H9 (cell line): Measurements from ENCODE around the gene CHCHD6. TPM values are rescaled to one million over a fixed set of nuclear protein-coding genes. Genes with fewer than 3 reads are reported as not detected.

Source experiments
- DNase-seq: peaks from one replicate; pipeline ENCODE4 v3.0.0-alpha.2; 2017
- H2AFZ ChIP-seq: one replicate; pipeline ENCODE4 v1.6.1; 2013; ENCODE audit warnings: mild to moderate bottlenecking, low read length, control low read depth, moderate library complexity
- H2AK5ac ChIP-seq: 2 replicates; pipeline ENCODE4 v1.6.1; 2013; ENCODE audit warnings: low read length, control low read depth, mixed read lengths; ENCODE audit not compliant: insufficient read length
- H2BK120ac ChIP-seq: one replicate; pipeline ENCODE4 v1.6.1; 2013; ENCODE audit warnings: low read depth, mild to moderate bottlenecking, low read length, control low read depth, inconsistent platforms; ENCODE audit not compliant: poor library complexity, severe bottlenecking
- H2BK12ac ChIP-seq: 2 replicates; pipeline ENCODE4 v1.6.1; 2013; ENCODE audit warnings: low read length, control low read depth, mixed read lengths, low read depth; ENCODE audit not compliant: insufficient read length
- H2BK15ac ChIP-seq: 2 replicates; pipeline ENCODE4 v1.6.1; 2013; ENCODE audit warnings: low read depth, low read length, control low read depth
- H2BK20ac ChIP-seq: one replicate; pipeline ENCODE4 v1.6.1; 2013; ENCODE audit warnings: low read depth, mild to moderate bottlenecking, low read length, control low read depth, inconsistent platforms; ENCODE audit not compliant: poor library complexity, severe bottlenecking
- H2BK5ac ChIP-seq: 2 replicates; pipeline ENCODE4 v1.6.1; 2013; ENCODE audit warnings: low read length, control low read depth, mixed read lengths; ENCODE audit not compliant: insufficient read length
- H3K14ac ChIP-seq: 2 replicates; pipeline ENCODE4 v1.6.1; 2013; ENCODE audit warnings: low read length, control low read depth; ENCODE audit not compliant: insufficient read depth
- H3K18ac ChIP-seq: 2 replicates; pipeline ENCODE4 v1.6.1; 2013; ENCODE audit warnings: low read depth, mild to moderate bottlenecking, mixed read lengths, low read length, control low read depth; ENCODE audit not compliant: insufficient read length
- H3K23ac ChIP-seq: 2 replicates; pipeline ENCODE4 v1.6.1; 2013; ENCODE audit warnings: low read length, control low read depth, mixed read lengths, low read depth; ENCODE audit not compliant: insufficient read length
- H3K23me2 ChIP-seq: 2 replicates; pipeline ENCODE4 v1.6.1; 2013; ENCODE audit warnings: low read depth, mild to moderate bottlenecking, mixed read lengths, low read length, control low read depth; ENCODE audit not compliant: insufficient read length, poor library complexity, severe bottlenecking
- H3K27ac ChIP-seq: 2 replicates; pipeline ENCODE4 v1.5.1; 2013; ENCODE audit warnings: low read length, control low read depth, mixed read lengths, low read depth; ENCODE audit not compliant: insufficient read length
- H3K27me3 ChIP-seq: 2 replicates; pipeline ENCODE4 v1.6.1; 2013; ENCODE audit warnings: low read length, control low read depth, inconsistent platforms; ENCODE audit not compliant: insufficient read depth
- H3K4ac ChIP-seq: 2 replicates; pipeline ENCODE4 v1.6.1; 2013; ENCODE audit warnings: low read depth, mild to moderate bottlenecking, control low read depth, inconsistent platforms, low read length, moderate library complexity
- H3K4me1 ChIP-seq: 2 replicates; pipeline ENCODE4 v1.6.1; 2013; ENCODE audit warnings: low read length, control low read depth, inconsistent platforms; ENCODE audit not compliant: insufficient read depth
- H3K4me2 ChIP-seq: 2 replicates; pipeline ENCODE4 v1.6.1; 2013; ENCODE audit warnings: low read length, control low read depth, mixed read lengths; ENCODE audit not compliant: insufficient read length, insufficient read depth
- H3K56ac ChIP-seq: 2 replicates; pipeline ENCODE4 v1.6.1; 2013; ENCODE audit warnings: low read depth, mild to moderate bottlenecking, mixed read lengths, low read length, control low read depth; ENCODE audit not compliant: insufficient read length
- H3K79me1 ChIP-seq: 2 replicates; pipeline ENCODE4 v1.6.1; 2013; ENCODE audit warnings: low read depth, mild to moderate bottlenecking, moderate library complexity, low read length, control low read depth, inconsistent platforms; ENCODE audit not compliant: insufficient read depth, poor library complexity, severe bottlenecking
- H3K79me2 ChIP-seq: 2 replicates; pipeline ENCODE4 v1.6.1; 2013; ENCODE audit warnings: low read length, control low read depth, inconsistent platforms; ENCODE audit not compliant: insufficient read depth
- H3K9ac ChIP-seq: 2 replicates; pipeline ENCODE4 v1.6.1; 2013; ENCODE audit warnings: low read length, control low read depth, mixed read lengths; ENCODE audit not compliant: insufficient read length; ENCODE audit errors: extremely low read depth
- H3K9me3 ChIP-seq: one replicate; pipeline ENCODE4 v1.6.1; 2013; ENCODE audit warnings: low read depth, low read length, inconsistent platforms; ENCODE audit not compliant: control insufficient read depth
- H3T11ph ChIP-seq: one replicate; pipeline ENCODE4 v1.6.1; 2013; ENCODE audit warnings: mild to moderate bottlenecking, low read length, control low read depth, inconsistent platforms
- H4K20me1 ChIP-seq: one replicate; pipeline ENCODE4 v1.6.1; 2013; ENCODE audit not compliant: control insufficient read depth, insufficient read length, insufficient read depth
- H4K5ac ChIP-seq: 2 replicates; pipeline ENCODE4 v1.6.1; 2013; ENCODE audit warnings: low read depth, mild to moderate bottlenecking, mixed read lengths, low read length, control low read depth; ENCODE audit not compliant: insufficient read length
- H4K8ac ChIP-seq: replicated peaks from 2 replicates; pipeline ENCODE4 v1.6.1; 2013; ENCODE audit warnings: low read length, control low read depth, mixed read lengths, low read depth; ENCODE audit not compliant: insufficient read length
- H4K91ac ChIP-seq: 2 replicates; pipeline ENCODE4 v1.6.1; 2013; ENCODE audit warnings: low read depth, mild to moderate bottlenecking, moderate library complexity, mixed read lengths, low read length, control low read depth; ENCODE audit not compliant: insufficient read length
- H3K27ac Mint-ChIP-seq, 3 experiments: 2 replicates in 2 of 3; 3 replicates in 1 of 3; pipeline ENCODE4 v1.8.0; 2020 to 2021; ENCODE audit warnings: mixed read lengths in 3 of 3, mild to moderate bottlenecking in 1 of 3, moderate library complexity in 1 of 3
- H3K27me3 Mint-ChIP-seq: 2 replicates; pipeline ENCODE4 v1.8.0; 2021; ENCODE audit warnings: low read depth, mild to moderate bottlenecking, moderate library complexity, mixed read lengths
- H3K36me3 Mint-ChIP-seq, 3 experiments: 2 replicates in 2 of 3; 3 replicates in 1 of 3; pipeline ENCODE4 v1.8.0; 2020 to 2021; ENCODE audit warnings: low read depth in 3 of 3, mixed read lengths in 3 of 3; ENCODE audit not compliant: insufficient read depth in 1 of 3
- H3K4me1 Mint-ChIP-seq, 2 experiments: 2 replicates each; pipeline ENCODE4 v1.8.0; 2020; ENCODE audit warnings: mixed read lengths in 2 of 2
- H3K4me3 Mint-ChIP-seq, 2 experiments: 2 replicates in 1 of 2; 3 replicates in 1 of 2; pipeline ENCODE4 v1.8.0; 2020 to 2021; ENCODE audit warnings: mild to moderate bottlenecking in 2 of 2, mixed read lengths in 2 of 2, moderate library complexity in 1 of 2
- H3K9me3 Mint-ChIP-seq, 2 experiments: 2 replicates in 1 of 2; 3 replicates in 1 of 2; pipeline ENCODE4 v1.8.0; 2020; ENCODE audit warnings: mild to moderate bottlenecking in 2 of 2, mixed read lengths in 2 of 2, moderate library complexity in 1 of 2
- WGBS: extraction: QIAGEN DNeasy Blood & Tissue Kit; methylation state at CpG from one replicate; pipeline ENCODE4 v1.1.7; 2013; ENCODE audit warnings: missing lambda C conversion rate, low lambda C conversion rate, mixed read lengths; ENCODE audit not compliant: insufficient read length; ENCODE audit errors: extremely low coverage; 5-methylcytosine and 5-hydroxymethylcytosine counted together
- total RNA-seq: library from RNA; stranded (reverse); gene quantifications from 2 replicates; pipeline ENCODE4 v1.2.1, GENCODE V29; 2021
- TF ChIP-seq, protein P1 (sequence below): fragments of 200-600 bp; sonication (generic); conservative IDR thresholded peaks from 3 replicates; pipeline ENCODE4 v1.8.0; 2021; ENCODE audit warnings: antibody characterized with exemption, mild to moderate bottlenecking

Gene CHCHD6
- total RNA-seq, 1 experiment from 2014 or later: 34.2 TPM

DNA sequence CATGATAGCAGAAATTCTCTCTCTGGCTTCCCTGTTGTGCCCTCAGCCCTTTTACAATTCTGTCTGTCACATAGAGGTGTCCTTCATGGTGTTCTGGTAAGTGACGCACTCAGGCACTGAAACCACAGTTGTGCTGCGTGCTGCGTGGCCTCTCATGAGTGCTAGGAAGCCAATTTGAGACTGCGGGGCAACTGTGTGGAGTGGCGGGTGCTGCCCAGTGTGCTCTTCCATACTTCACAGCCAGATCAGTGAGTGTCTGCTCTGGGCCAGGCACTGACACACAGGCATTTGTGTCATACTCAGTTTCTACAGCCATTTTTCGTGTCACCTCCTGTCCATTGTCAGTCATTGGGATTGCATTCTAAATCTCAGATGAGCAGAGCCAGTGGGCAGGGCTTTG is 145.7 kb downstream of the CHCHD6 start:
- Mint-ChIP-seq H3K9me3 (no peaks in the 10 kb centered on the region), H3K4me3 (no peak overlapping the region; a peak in 1 of 5 replicates), H3K4me1 (peaks cover 68 to 73% of the 10 kb centered on the region in 2 experiments), H3K27ac (peak overlapping the region; percentile 27 to 99 (median 97)), H3K27me3 (no peaks in the 10 kb centered on the region), H3K36me3 (peaks cover 0 to 2% (median 0%) of the 10 kb centered on the region in 3 experiments; a peak in 2 of 7 replicates)
- Histone ChIP-seq H2BK120ac (no peak overlapping the region), H3K79me2 (no peaks in the 10 kb centered on the region), H2AFZ (no peak overlapping the region), H3K9me3 (no peaks in the 10 kb centered on the region), H3K56ac (no peak overlapping the region), H3K18ac (peak overlapping the region; percentile 73), H2BK12ac (peak overlapping the region; percentile 51), H3K27ac (peak overlapping the region; percentile 88), H3K79me1 (no peaks in the 10 kb centered on the region), H3K23me2 (no peaks in the 10 kb centered on the region), H3K4me2 (no peak overlapping the region), H4K20me1 (no peaks in the 10 kb centered on the region), H3K23ac (no peak overlapping the region), H2BK20ac (no peak overlapping the region), H3T11ph (no peak overlapping the region), H3K14ac (peak overlapping the region; percentile 59), H3K4ac (peak overlapping the region; percentile 7; the same call in 1 of the 2 replicates), H3K27me3 (no peaks in the 10 kb centered on the region), H4K5ac (peak overlapping the region; percentile 65), H2BK15ac (no peak overlapping the region), H2BK5ac (no peak overlapping the region), H3K9ac (no peak overlapping the region), H4K91ac (peak overlapping the region; percentile 21), H4K8ac (no peak overlapping the region), H3K4me1 (peaks cover 24% of the 10 kb centered on the region), H2AK5ac (peak overlapping the region; percentile 43)
- TF ChIP-seq, protein P1, sequence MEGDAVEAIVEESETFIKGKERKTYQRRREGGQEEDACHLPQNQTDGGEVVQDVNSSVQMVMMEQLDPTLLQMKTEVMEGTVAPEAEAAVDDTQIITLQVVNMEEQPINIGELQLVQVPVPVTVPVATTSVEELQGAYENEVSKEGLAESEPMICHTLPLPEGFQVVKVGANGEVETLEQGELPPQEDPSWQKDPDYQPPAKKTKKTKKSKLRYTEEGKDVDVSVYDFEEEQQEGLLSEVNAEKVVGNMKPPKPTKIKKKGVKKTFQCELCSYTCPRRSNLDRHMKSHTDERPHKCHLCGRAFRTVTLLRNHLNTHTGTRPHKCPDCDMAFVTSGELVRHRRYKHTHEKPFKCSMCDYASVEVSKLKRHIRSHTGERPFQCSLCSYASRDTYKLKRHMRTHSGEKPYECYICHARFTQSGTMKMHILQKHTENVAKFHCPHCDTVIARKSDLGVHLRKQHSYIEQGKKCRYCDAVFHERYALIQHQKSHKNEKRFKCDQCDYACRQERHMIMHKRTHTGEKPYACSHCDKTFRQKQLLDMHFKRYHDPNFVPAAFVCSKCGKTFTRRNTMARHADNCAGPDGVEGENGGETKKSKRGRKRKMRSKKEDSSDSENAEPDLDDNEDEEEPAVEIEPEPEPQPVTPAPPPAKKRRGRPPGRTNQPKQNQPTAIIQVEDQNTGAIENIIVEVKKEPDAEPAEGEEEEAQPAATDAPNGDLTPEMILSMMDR: no peak
- no CpG with 5 or more reads among the region's 6 CpGs for whole genome bisulfite sequencing
- DNase-seq: peak; percentile 19
